ENCODE measurements around the gene HRH1.

HRH1 gene

DNA sequence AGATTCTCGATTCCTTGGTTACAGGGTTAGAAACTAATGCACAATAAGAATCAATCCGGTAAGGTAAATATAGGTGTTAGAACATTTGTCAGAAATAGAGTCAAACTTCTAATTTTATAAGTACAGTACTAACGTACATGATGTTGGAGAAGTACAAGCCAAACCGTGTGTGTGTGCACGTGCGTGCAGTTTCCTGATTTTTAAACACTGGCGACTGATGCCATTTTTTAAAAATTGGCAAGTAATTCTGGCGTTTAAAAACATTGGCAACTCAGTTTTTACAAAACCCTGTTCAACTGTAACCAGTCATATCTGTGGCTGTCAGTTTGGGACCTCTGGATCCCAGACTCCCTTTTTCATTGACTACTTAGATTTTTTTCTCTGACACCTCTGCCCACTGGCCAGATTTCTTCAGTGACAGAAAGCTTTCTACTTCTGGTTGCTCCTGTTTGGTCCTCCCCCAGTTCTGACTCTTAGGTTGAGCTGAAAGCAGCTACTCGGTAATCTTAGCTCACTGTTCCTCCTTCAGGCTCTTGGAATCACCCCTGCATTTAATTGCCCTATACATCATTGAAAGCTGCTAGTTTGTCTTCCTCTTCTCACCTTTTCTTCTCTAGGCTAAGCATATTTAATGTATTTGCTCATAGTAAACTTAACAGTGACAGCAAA is 118.7 kb downstream of the HRH1 start:
- DNase-seq (ENCODE audit: extremely low read depth in 1 of 2, low read depth in 1 of 2): no peak

DNA sequence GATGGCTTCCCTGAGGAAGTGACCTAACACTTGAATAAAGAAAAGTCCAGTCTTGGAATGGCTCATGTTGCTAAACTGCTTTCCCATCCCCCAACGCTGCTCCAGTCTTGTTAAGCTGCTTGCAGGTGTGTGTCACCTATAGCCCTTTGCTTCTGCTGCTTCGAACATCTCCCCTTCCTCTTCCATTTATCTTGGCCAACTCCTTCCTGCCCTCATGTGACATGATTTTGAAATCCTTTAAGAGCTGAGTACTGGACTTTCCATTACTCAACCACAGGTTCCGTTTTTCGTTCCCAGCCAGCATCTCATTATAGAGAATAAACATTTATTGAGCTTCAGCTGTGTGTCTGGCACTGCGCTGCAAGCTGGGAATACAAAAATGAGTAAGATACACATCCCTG is 119.6 kb downstream of the HRH1 start:
- no peak for DNase-seq (ENCODE audit: extremely low read depth in 1 of 2, low read depth in 1 of 2)

DNA sequence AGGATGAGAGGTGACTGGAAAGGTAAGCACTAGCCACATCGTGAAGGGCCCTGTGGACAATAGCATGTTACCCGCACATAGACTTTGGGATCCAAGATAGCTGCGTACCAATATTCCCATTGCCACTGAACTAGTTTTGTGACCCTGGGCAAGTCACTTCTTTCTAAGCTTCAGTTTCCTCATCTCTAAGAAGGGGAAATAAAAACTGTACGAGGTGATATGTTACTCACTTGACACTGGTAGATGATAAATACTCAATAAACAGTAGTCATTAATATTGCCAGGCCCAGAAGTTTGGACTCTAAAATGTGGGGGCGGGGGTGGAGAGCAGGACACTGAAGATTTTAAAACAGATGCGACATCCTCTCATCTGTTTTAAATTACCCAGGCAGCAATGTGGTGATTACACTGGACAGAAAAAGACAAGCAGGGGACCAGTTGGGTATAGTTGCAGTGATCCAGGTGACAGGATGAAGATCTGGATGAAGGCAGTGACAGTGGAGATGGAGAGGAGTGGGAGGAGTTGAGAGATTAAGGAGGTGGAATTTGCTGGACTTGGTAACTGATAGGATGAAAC is 120.4 kb downstream of the HRH1 start:
- DNase-seq (ENCODE audit: extremely low read depth in 1 of 2, low read depth in 1 of 2): no peak

DNA sequence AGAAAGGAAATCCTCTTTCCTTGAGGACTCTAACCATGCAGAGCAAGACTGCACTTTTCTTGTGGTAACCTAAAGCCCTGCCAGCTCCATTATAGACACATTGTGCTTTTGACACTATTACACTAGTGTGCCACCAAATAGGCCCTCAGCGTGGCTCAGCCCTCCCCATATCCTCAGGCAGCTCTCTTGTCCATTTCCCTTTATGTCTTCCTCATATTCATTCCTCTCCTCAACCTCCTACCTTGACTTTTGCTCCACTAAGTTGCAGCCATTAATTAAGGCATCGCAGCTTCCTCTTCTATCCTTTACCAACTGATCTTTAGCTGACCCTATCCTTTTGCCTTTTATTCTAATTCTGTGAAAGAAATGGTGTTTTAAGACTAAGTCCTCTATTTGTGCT is 121.6 kb downstream of the HRH1 start:
- DNase-seq (ENCODE audit: extremely low read depth in 1 of 2, low read depth in 1 of 2): no peak

DNA sequence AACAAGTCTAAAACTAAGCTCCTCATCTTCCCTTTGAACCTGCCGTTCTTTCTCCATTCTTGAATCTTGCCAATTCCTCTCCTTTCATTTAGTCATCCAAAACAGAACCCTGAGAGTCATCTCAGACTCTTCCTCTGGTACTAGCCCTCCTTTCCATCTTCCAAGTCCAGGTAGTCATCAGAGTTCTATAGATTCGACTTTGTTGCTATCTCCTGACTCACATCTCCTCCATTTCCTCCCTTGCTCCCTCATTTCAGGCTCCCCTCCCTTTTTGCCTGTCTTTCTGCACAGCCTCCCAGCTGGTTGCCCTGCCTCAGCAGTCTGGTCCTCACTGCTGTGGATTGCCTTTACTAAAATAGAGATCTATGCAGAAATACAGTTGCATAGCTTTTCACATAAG is 122.6 kb downstream of the HRH1 start:
- DNase-seq (ENCODE audit: extremely low read depth in 1 of 2, low read depth in 1 of 2): no peak

DNA sequence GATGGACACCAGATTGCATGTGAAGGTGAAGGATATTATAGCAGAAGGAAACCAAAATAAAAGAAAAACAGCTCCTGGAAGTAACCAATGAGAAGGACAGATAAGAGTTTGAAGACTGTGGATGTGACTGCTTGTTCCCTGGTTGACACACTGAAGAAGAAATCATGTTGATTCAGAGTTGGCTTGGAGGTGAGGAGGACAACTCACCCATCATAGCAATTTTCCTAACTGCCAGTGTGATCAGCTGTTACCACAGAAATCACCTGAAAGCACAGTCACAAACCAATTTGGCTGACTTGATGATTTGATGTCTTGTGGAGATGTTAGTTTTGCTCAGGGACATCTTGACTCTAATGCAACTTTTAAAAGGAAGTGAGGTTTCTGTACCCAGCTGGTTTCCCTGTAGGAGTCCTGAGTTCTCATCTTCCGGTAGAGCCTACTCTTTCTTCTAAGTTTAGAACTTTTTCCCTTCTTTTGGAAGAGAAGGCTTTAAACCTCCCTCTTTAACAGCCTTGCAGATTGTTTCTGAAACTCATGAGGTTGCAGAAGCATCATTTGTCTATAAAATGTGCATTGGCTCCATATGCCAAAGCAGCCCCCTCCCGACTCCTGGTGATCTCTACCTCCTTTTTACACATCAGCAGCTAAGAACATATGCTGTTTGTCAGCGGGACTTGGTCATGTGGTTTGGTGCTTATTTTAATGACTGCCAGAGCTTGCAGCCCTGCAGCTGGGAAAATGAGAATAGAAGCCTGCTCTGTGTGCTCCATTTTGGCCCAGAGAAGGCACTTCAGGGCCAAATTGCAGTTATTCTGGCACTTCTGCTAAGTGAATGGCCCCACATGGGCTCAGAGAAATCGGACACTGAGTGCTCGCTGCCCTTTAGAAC is 128.2 kb downstream of the HRH1 start:
- DNase-seq (ENCODE audit: extremely low read depth in 1 of 2, low read depth in 1 of 2): no peak

DNA sequence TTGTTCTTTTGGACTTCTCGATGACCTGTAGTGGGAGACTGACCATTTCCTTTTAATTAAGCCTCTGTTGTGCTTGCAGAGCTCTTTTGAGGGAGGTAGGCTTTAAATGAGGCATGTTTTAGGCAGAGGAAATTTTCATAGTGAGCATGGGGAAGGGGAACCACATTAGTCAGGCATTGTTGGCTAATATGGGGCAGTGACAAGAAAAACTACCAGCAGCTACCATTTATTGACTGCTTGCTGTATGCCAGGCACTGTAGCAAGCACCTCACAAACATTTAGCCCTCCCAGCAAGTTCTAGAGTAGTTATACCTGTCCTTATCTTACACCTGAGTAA is 128.8 kb downstream of the HRH1 start:
- no peak for DNase-seq (ENCODE audit: extremely low read depth in 1 of 2, low read depth in 1 of 2)

DNA sequence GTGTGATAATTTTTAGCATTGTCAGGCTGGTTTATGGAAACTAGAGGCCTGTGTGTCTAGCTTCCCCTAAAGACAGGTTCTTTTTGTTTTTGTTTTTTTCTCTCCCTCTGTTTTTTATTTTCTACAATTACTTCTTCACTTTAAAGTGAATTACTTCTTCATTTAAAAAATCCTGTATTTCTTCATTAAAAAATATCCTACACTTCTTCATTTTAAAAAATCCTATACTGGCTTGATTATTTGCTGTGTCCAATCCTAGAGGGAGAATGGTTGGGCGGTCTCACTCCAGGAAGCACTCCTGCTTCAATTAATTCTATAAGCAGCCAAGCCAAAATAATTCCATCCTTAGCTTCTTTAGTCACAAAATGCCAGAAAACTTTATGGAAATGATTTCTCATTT is 129.7 kb downstream of the HRH1 start:
- DNase-seq (ENCODE audit: extremely low read depth in 1 of 2, low read depth in 1 of 2): no peak

DNA sequence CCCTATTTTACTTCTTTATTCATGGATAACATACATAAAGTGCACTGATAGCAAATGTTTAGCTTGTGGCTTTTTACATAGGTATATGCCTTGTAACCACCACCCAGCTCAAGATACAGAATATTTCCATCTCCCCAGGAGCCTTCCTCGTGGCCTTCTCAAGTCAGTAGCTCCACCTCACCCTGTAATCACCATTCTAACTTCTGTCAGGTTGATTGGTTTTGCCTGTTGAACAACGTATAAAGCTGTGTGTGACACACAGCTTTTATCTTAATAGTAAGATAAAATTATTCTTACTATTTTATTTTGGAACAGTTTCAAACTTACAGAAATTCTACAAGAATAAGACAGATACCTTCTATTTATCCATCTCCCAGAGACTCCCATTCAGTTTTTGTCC is 131.2 kb downstream of the HRH1 start:
- DNase-seq (ENCODE audit: extremely low read depth in 1 of 2, low read depth in 1 of 2): no peak

DNA sequence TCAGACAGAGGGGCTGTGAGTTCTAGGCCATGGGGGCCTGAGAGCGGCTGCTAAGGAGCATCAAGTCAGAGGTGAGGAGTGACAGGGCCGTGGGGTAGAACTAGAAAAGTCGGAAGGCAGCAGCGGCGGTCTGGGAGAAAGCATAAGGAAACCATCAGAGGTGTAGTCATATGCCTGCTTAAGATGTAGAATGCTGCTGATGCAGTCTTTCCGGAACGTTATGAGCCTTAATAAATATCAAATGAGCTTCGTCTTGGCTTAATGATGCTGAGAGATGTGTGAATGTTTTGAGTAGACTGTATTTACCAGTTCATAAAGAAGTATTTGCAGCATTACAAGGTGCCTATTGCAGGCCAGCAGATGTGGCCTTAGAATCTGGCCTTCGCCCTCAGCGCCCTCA is 133.1 kb downstream of the HRH1 start:
- no peak for DNase-seq (ENCODE audit: extremely low read depth in 1 of 2, low read depth in 1 of 2)

DNA sequence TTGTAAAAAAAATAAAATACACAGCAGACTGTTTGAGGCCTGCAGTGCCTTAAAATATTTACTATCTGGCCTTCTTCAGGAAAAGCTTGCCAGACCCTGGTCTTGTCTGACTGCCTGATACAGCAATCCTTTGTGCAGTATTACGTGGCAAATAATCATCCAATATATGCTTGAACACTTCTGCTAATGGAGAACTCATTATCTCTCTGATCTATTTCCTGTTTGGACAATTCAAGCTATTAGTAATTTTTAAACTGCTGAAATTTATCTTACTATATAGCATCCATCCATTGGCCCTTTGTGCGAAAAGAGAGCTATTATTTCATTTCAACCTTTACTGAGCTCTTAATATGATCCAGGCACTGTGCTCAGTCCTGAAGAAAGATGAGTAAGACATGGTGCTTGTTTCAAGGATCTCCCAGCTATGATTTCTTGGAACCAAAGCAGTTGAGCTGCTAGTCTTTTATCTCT is 133.8 kb downstream of the HRH1 start:
- DNase-seq (ENCODE audit: extremely low read depth in 1 of 2, low read depth in 1 of 2): no peak

DNA sequence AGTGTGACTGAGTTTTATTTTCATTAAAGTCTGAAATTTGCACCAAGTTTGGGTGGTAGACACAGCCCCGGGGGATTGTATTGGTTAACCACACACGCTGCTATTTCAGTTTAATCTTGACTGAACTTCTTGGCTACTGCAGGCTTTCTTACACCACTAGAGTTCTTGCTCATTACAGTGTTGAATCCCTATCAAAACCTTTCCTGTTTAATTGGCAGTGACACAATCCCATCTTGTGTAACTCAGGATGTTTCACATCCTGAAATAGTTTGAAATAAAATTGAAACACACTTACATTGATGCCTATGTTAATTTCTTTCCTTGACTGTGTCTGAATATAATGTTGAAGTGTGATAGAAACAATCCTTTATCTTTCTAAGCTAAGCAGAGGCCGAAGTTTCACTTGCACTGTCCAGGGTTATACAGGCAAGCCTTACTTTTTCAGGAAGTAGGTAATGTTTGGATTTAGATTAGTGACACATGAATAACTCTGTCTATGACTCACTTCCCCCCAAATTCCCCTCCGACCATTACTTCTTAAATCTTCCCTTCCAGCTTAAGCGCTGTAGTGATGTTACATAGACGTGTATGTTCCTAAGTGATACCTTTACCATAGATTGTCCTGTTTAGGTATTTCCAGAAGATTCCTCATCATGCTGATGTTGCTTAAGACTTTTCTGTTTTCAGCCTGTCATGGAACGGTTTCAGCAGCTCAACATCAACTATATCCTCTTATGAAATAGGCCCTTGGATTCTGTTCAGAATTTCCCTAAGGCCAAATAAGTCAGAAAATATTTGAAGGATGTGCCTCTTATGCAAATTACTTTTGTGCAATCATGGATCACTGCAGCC is 134.7 kb downstream of the HRH1 start:
- DNase-seq (ENCODE audit: extremely low read depth in 1 of 2, low read depth in 1 of 2): no peak

DNA sequence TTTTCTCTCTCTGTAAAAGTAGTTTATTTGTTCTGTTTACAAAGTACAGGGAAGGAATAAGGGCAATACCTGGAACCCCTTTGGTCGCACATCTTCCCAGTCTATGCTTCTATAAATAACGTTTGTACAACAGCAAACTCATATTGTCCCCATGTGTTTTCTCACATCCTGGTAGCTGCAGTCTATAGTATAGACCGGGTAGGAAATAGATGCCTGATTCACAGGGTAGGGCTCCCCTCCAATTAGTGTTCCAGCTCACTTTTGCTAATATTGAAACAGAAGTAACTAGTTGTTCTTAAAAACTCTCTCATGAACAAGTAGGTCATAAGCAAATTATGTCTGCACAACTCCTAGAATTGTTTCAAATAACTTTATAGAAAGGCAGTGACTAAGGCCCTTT is 135.6 kb downstream of the HRH1 start:
- DNase-seq (ENCODE audit: extremely low read depth in 1 of 2, low read depth in 1 of 2): no peak

DNA sequence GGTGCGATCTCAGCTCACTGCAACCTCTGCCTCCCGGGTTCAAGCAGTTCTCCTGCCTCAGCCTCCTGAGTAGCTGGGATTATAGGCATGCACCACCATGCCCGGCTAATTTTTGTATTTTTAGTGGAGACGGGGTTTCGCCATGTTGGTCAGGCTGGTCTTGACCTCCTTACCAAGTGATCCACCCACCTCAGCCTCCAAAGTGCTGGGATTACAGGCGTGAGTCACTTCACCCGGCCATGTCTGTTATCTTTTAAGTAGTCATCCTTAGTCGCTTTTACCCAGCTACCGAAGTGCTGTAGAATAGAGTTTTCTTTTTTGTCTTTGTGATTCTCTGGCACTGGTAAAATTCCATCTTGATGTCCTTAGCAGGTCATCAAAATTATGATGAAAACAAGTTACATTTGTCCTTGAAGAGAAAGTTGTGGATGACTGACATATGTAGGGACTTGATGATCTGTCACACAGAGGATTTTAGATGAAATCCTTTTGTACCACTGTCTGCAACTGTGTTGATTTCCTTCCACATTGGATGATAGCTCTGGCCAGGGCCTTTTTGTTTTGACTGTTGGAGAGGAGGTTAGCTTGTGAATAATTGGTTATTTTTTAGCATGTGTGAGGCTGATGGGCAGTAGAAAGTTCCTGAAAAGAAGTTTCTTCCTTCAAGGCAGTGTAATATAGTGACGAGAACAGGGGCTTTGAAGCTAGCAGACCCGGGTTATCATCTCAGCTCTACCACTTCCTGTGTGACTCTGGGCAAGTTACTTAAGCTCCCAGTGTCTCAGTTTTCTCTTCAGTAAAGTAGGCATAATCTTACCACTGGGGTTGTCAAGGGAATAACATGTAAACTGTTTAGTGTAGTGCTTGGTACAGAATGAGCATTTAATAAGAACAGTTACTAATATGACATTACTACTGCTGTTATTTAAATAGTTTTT is 136.7 kb downstream of the HRH1 start:
- no peak for DNase-seq (ENCODE audit: extremely low read depth in 1 of 2, low read depth in 1 of 2)

DNA sequence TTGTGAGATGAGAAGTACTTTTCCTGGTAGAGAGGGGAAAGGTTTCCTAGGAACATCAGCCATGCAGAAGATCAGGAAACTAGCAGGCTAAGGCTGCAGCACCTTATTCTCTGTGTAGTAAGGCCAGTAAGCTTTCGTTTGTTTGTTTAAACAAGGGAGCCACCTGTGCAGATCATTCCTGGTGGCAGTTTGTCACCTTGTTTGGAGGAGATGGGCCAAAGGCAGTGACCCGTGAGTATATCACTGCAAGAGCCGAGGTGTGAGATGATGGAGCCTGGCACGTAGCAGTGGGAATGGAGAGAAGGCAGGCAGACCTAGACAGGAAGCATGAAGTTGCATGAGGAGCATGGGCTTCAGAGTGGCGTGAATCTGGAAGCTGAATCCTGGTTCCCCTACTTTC is 137.5 kb downstream of the HRH1 start:
- no peak for DNase-seq (ENCODE audit: extremely low read depth in 1 of 2, low read depth in 1 of 2)

DNA sequence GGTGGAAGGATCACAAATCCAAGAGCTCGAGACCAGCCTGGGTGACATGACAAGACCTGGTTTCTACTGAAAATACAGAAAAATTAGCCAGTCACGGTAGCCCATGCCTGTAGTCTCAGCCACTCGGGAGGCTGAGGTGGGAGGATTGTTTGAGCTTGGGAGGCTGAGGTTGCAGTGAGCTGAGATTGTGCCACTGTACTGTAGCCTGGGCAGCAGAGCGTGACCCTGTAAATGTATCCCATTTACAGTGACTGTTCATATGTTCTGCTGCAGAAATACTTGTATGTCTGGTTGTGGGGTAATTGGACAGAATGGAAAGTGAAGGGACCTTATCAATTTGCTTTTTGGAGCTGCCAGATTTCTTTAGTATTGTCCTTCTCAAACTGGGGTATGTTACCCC is 142.8 kb downstream of the HRH1 start:
- DNase-seq (ENCODE audit: extremely low read depth in 1 of 2, low read depth in 1 of 2): no peak

DNA sequence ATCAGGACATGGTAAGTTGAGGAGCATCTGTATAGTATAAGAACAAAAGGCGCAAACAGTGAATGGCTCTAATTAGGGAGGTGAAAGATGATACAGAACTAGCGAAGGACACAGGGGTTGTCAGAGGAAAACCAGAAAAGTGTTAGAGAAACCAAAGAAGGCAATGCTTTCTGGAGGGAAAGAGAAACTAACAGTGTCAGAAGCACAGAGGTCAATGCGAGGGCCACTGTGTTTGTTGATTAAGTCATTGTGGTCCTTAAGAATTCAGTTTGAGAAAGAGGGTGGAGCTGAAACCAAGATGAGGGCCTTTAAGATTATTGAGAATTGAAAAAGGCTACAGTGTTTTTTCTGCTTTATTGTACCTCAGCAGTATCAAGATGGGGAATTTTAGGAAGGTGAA is 146.7 kb downstream of the HRH1 start:
- no peak for DNase-seq (ENCODE audit: extremely low read depth in 1 of 2, low read depth in 1 of 2)

DNA sequence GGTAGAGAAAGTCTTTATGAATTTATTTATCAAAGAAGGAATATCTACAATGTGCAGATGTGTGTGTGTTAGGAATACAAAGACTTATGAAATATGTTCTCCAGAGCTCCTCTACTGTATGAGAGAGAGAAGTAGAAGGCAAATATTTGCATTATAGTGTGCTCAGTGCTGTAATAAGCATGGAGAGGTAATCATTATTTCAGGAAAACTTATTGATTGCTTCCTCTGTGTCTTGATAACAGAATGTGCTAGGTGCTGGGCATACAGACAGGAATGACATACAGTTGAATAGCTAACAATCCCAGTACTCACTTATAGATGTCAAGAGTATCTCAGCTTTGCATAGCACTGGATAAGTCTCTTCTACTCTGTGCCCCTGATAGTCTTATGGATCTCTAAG is 148.2 kb downstream of the HRH1 start:
- no peak for DNase-seq (ENCODE audit: extremely low read depth in 1 of 2, low read depth in 1 of 2)

DNA sequence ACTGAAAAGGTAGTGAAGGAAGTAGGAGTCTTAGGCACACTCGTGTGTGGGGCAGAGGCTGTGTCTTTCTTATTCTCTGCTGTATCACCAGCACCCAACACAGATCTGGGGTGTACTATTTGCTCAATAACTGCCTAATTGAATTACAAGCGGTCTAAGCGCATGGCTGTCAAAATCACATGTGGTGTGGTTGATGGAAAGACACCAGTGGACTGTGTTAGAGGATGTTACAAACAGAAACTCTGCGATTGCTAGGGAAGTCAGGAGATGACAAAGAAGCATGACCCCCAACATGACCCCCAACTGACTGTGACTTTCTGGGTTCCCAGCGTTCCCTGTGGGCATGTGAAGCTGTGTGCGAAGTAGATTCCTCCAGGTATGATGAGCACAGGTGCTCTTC is 149.9 kb downstream of the HRH1 start:
- no peak for DNase-seq (ENCODE audit: extremely low read depth in 1 of 2, low read depth in 1 of 2)

DNA sequence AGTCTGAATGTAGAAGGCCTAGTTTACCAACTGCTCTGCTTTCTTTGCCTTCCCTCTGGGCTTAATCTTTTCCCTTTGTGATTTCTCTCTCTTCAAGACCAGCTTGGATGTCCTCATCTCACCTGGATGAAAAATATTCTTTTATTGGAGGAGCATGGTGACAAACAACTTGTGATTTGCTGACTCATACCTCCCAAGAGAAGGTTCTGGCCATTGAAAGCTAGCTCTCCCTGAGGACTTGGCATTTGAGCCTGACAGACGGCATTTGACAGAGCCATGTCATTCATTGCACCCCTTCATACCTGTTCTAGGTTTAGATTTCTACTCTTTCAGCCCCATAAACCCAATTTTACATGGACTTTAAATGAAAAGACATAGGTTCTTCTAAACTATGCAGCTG is 151.2 kb downstream of the HRH1 start:
- DNase-seq (ENCODE audit: extremely low read depth in 1 of 2, low read depth in 1 of 2): no peak

All from stimulated activated CD8-positive, alpha-beta memory T cell treated with anti-CD3 and anti-CD28 coated beads, Interleukin-7, amount 100 ng/mL, for 48 hours (primary cell).